ENCODE results near the gene SLAMF6. TPM values are rescaled to one million over a fixed set of nuclear protein-coding genes. Genes with fewer than 3 reads are reported as not detected.

SLAMF6 gene
- total RNA-seq, 3 donors from 2014 or later, result 1.1 to 3.2 (median 2.6) TPM

DNA sequence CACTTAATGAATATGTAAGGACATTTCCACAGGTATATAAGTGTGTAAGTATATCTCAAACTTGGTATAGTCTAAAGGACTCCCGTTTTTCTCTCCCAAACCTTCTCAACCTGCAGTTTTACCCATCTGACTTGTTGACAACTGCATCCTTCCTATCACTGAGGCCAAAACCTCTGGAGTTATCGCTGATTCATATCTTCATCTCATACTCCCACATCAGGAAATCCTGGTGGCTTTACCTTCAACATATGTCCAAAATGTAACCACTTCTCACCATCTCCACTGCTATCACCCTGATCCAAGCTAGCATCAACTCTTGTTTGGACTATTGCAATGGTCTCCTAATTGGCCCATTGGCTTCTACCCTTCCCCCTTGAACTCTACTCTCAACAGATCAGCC is 30.4 kb downstream of the SLAMF6 start:
- no peaks in the 10 kb centered on the region for H3K4me1 ChIP-seq
- no peaks in the 10 kb centered on the region for H3K9me3 ChIP-seq
- TF ChIP-seq POLR2AphosphoS5 (IDR thresholded peaks at IDR 0.05), result no peak
- no peak for TF ChIP-seq POLR2A (IDR thresholded peaks at IDR 0.05)
- TF ChIP-seq, protein P1, sequence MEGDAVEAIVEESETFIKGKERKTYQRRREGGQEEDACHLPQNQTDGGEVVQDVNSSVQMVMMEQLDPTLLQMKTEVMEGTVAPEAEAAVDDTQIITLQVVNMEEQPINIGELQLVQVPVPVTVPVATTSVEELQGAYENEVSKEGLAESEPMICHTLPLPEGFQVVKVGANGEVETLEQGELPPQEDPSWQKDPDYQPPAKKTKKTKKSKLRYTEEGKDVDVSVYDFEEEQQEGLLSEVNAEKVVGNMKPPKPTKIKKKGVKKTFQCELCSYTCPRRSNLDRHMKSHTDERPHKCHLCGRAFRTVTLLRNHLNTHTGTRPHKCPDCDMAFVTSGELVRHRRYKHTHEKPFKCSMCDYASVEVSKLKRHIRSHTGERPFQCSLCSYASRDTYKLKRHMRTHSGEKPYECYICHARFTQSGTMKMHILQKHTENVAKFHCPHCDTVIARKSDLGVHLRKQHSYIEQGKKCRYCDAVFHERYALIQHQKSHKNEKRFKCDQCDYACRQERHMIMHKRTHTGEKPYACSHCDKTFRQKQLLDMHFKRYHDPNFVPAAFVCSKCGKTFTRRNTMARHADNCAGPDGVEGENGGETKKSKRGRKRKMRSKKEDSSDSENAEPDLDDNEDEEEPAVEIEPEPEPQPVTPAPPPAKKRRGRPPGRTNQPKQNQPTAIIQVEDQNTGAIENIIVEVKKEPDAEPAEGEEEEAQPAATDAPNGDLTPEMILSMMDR (IDR thresholded peaks at IDR 0.05), result no peak
- intact Hi-C loops (cut with DNase I; ENCODE audit: low total_unique reads), result no loop called here
- no peaks in the 10 kb centered on the region for H3K27me3 ChIP-seq
- H3K36me3 ChIP-seq, result no peaks in the 10 kb centered on the region
- H3K27ac ChIP-seq, result no peak overlapping the region
- no peak for DNase-seq (ENCODE audit: low spot score in 2 of 2)
- no peak overlapping the region for H3K4me3 ChIP-seq

DNA sequence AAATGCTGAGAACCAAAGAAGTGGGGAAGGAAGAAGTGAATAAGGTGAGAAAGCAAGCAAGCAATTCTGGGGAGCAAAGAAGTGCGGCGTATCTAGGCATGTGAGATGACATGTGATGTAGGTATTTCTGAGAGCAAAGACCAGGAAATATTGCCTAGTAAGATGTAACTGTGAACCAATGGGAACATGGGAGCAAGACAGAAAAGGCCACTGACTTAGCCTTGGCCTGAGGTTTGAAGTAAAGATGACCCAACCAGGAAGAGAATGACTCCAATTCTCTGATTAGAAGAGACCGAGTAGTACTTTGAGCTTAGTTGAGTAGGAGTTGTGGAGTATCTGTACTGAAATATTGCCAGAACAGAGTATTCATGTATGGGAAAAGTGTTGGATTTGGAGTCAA is 31.1 kb downstream of the SLAMF6 start:
- TF ChIP-seq, protein P1 (IDR thresholded peaks at IDR 0.05), result no peak
- TF ChIP-seq POLR2AphosphoS5 (IDR thresholded peaks at IDR 0.05), result no peak
- no peak for TF ChIP-seq POLR2A (IDR thresholded peaks at IDR 0.05)

DNA sequence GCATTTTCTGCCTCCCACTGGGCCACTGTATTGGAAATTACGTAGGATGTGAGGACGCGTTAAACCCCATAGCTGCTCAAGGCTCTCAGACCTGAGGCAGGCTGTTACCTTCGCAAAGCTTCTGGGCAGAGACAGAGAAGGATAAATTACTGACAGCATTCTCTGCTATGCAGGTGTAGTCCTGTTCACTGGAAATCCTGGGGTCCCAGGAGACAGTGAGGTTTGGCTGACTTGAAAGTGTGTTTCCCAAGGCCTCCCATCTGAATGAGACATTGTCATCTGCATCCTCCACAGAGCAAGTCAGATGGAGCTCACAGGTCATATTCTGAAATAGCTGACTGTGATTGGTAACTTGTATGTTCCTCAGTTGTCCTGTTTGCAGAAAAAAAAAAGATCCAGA is 32.0 kb downstream of the SLAMF6 start:
- no peaks in the 10 kb centered on the region for H3K27me3 ChIP-seq
- H3K27ac ChIP-seq, result no peak overlapping the region
- DNase-seq (ENCODE audit: low spot score in 2 of 2), result no peak
- TF ChIP-seq POLR2AphosphoS5 (IDR thresholded peaks at IDR 0.05) (no peak), POLR2A (IDR thresholded peaks at IDR 0.05) (no peak)
- TF ChIP-seq, protein P1 (IDR thresholded peaks at IDR 0.05), result no peak
- intact Hi-C loops (cut with DNase I; ENCODE audit: low total_unique reads), result no loop called here
- no peak overlapping the region for H3K4me3 ChIP-seq
- no peaks in the 10 kb centered on the region for H3K9me3 ChIP-seq
- H3K36me3 ChIP-seq, result no peaks in the 10 kb centered on the region
- H3K4me1 ChIP-seq, result no peaks in the 10 kb centered on the region

More for the DNA sequence above, 31.1 kb downstream of the SLAMF6 start:
- Histone ChIP-seq H3K9me3 (no peaks in the 10 kb centered on the region), H3K36me3 (no peaks in the 10 kb centered on the region), H3K27ac (no peak overlapping the region), H3K4me3 (no peak overlapping the region), H3K27me3 (no peaks in the 10 kb centered on the region), H3K4me1 (no peaks in the 10 kb centered on the region)
- DNase-seq (ENCODE audit: low spot score in 2 of 2), result no peak
- intact Hi-C loops (cut with DNase I; ENCODE audit: low total_unique reads), result no loop called here

DNA sequence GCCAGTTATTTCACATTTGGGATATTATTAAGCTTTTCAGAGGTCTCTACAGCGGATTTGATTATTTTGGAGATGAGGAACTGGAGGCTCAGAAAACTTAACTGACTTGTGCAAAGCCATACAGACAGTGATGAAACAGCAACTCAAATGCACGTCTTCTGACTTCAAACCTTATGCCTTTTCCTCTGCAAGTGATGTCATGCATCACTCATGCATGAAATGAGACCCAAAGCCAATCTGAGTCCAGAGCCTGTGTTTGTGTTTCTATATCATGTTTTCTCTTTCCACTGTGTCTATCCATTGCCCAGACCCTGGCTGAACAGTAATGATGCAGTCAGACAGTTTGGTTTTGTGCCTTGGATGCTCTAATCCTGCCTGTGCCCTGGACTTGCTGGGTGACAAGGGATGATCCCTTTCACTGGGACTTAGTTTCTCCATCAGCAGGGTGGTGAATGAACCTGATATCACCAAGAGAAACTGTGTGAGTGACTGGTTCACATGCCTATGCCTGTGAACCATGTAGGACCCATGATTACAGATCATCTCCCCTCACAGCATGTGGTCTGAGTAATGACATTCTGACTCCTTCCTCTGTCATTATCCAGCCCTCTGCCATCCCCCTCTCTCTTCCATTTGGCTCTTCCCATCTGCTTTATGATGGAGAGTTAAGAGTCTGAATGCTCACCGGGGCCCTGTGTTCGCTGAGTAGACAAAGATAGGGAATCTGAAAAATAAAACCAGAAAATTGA is 33.4 kb downstream of the SLAMF6 start:
- TF ChIP-seq, protein P1 (IDR thresholded peaks at IDR 0.05), result no peak
- no peak for TF ChIP-seq POLR2AphosphoS5 (IDR thresholded peaks at IDR 0.05)
- TF ChIP-seq POLR2A (IDR thresholded peaks at IDR 0.05), result no peak
- no peaks in the 10 kb centered on the region for H3K4me1 ChIP-seq
- DNase-seq (ENCODE audit: low spot score in 2 of 2), result no peak
- no peaks in the 10 kb centered on the region for H3K9me3 ChIP-seq
- H3K27ac ChIP-seq, result no peak overlapping the region
- H3K27me3 ChIP-seq, result no peaks in the 10 kb centered on the region
- H3K4me3 ChIP-seq, result no peak overlapping the region
- H3K36me3 ChIP-seq, result no peaks in the 10 kb centered on the region
- intact Hi-C loops (cut with DNase I; ENCODE audit: low total_unique reads), result no loop called here

DNA sequence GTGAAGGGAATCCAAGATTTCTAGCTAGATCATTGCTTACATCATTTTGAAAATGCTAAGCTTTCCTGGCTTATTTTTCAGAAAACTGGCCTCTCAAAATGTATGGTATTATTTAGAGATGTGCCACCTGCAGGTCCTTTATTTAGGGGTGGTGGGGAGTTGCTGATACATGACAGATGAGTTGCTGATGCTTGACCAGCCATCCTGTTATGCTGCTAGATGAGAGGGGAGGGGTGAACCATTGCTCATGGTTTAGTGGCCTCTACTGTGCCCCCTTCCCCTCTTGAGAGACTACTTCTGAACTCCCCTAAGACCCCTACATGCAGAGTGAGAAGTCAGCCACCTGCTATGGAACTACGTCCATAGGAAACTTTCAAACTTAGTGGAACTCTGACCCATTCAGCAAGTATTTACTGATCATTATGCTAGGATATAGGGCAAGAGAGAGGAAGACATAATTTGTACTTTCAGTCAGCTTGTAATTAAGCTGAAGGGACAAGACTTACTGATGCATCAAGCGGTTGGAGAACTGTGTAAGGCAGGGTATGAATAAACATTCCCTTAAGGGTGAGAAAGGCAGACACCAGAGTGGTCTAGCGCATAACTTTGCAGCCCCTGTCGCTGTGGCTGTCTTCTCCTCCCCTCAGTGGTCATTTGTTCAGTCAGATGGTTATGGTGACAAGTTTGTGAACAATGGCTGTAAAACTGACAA is 34.6 kb downstream of the SLAMF6 start:
- Histone ChIP-seq H3K9me3 (no peaks in the 10 kb centered on the region), H3K27ac (no peak overlapping the region), H3K4me3 (no peak overlapping the region), H3K27me3 (no peaks in the 10 kb centered on the region), H3K4me1 (no peaks in the 10 kb centered on the region), H3K36me3 (no peaks in the 10 kb centered on the region)
- DNase-seq (ENCODE audit: low spot score in 2 of 2), result no peak
- no peak for TF ChIP-seq POLR2A (IDR thresholded peaks at IDR 0.05)
- TF ChIP-seq, protein P1 (IDR thresholded peaks at IDR 0.05), result no peak
- TF ChIP-seq POLR2AphosphoS5 (IDR thresholded peaks at IDR 0.05), result no peak
- intact Hi-C loops (cut with DNase I; ENCODE audit: low total_unique reads), result no loop called here

Data from breast epithelium (tissue), 4 donors.